SK-N-SH treated with all-trans-retinoic acid at 6 μM for 48 hours (cell line): ENCODE results near the gene C1orf232.

ENCODE experiments used
- BACH2 ChIP-seq: fragments of 250-450 bp; sonication (Bioruptor Pico); IDR thresholded peaks from 2 replicates; pipeline ENCODE4 v1.9.0; 2021; ENCODE audit warnings: mild to moderate bottlenecking, borderline replicate concordance
- GLIS3 ChIP-seq: fragments of 250-450 bp; sonication (Bioruptor Pico); IDR thresholded peaks from 2 replicates; pipeline ENCODE4 v1.5.0; 2020; ENCODE audit warnings: mild to moderate bottlenecking, moderate library complexity
- ISL1 ChIP-seq: fragments of 250-450 bp; sonication (Bioruptor Pico); IDR thresholded peaks from 2 replicates; pipeline ENCODE4 v2.1.2; 2022; ENCODE audit warnings: mild to moderate bottlenecking, moderate library complexity
- PATZ1 ChIP-seq: fragments of 250-450 bp; sonication (Bioruptor Pico); IDR thresholded peaks from 2 replicates; pipeline ENCODE4 v1.8.0; 2020; ENCODE audit warnings: mild to moderate bottlenecking, moderate library complexity, borderline replicate concordance
- PPARA ChIP-seq: fragments of 250-450 bp; sonication (Bioruptor Pico); IDR thresholded peaks from 2 replicates; pipeline ENCODE4 v1.5.0; 2020; ENCODE audit warnings: mild to moderate bottlenecking, borderline replicate concordance
- ZFP3 ChIP-seq: fragments of 250-450 bp; sonication (Bioruptor Pico); IDR thresholded peaks from 2 replicates; pipeline ENCODE4 v1.5.0; 2020; ENCODE audit warnings: mild to moderate bottlenecking, moderate library complexity
- ZNF70 ChIP-seq: fragments of 450-650 bp; formaldehyde crosslinking; IDR thresholded peaks from 2 replicates; pipeline ENCODE4 v1.5.0; 2020; ENCODE audit warnings: mild to moderate bottlenecking, moderate library complexity

- TF ChIP-seq PATZ1 (CRISPR knock-in tag) (no peak), ZFP3 (CRISPR knock-in tag) (no peak), ZNF70 (CRISPR knock-in tag) (no peak), PPARA (no peak), BACH2 (CRISPR knock-in tag) (no peak), ISL1 (CRISPR knock-in tag) (no peak), GLIS3 (no peak)
Observed at GRCh38 chr1:26190373-26190987, 21.7 kb upstream of the C1orf232 start, which contains the start of gene CATSPER4.
